VCaP (cell line): ENCODE measurements around the gene SECTM1.
"Not testable (repeated sequence)": the region's sequence is repeated elsewhere in the genome, so short reads cannot be mapped to it uniquely, and the experiment has no call there.

Source experiments
- H3K27ac ChIP-seq: fragments of 450-650 bp; 2 replicates; pipeline ENCODE4 v1.5.1; 2017
- TF ChIP-seq, protein P1 (sequence below): fragments of 450-650 bp; conservative IDR thresholded peaks from 2 replicates; pipeline ENCODE4 v1.5.1; 2017; ENCODE audit warnings: mild to moderate bottlenecking, moderate library complexity

The SECTM1 gene

DNA sequence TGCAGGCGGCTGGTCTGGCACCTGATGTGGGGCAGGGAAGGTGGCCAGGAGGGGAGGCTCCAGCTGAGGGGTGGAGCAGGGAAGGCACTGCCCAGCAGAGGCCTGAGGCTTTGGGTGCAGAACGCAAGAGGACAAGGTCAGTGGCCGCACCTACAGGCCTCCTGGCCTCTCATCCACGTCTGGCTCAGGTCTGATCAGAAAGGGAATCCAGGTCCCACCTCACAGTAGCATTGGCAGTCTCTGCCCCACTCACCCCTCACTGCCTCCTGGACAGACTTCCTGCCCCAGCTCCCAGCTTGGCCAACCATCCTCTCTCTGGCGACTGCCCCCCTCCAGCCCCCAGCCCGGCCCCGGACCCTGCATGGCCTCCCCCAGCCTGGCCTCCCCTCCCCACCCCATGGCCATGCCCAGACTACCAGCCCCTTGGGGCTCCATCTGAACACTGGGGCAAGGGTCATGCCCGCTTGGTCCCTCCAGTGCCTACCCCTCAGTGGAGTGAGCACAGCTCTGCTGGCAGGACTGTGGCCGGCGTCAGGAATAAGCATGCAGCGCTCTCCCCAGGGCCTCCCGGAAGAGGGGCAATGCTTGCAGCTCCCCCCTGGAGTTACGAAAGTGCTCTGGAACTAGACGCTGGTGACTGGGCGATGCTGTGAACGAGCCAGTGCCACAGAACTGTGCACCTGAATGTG is 42.6 kb upstream of the SECTM1 start:
- H3K27ac ChIP-seq, result no peak overlapping the region
- TF ChIP-seq, protein P1, sequence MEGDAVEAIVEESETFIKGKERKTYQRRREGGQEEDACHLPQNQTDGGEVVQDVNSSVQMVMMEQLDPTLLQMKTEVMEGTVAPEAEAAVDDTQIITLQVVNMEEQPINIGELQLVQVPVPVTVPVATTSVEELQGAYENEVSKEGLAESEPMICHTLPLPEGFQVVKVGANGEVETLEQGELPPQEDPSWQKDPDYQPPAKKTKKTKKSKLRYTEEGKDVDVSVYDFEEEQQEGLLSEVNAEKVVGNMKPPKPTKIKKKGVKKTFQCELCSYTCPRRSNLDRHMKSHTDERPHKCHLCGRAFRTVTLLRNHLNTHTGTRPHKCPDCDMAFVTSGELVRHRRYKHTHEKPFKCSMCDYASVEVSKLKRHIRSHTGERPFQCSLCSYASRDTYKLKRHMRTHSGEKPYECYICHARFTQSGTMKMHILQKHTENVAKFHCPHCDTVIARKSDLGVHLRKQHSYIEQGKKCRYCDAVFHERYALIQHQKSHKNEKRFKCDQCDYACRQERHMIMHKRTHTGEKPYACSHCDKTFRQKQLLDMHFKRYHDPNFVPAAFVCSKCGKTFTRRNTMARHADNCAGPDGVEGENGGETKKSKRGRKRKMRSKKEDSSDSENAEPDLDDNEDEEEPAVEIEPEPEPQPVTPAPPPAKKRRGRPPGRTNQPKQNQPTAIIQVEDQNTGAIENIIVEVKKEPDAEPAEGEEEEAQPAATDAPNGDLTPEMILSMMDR, result no peak

DNA sequence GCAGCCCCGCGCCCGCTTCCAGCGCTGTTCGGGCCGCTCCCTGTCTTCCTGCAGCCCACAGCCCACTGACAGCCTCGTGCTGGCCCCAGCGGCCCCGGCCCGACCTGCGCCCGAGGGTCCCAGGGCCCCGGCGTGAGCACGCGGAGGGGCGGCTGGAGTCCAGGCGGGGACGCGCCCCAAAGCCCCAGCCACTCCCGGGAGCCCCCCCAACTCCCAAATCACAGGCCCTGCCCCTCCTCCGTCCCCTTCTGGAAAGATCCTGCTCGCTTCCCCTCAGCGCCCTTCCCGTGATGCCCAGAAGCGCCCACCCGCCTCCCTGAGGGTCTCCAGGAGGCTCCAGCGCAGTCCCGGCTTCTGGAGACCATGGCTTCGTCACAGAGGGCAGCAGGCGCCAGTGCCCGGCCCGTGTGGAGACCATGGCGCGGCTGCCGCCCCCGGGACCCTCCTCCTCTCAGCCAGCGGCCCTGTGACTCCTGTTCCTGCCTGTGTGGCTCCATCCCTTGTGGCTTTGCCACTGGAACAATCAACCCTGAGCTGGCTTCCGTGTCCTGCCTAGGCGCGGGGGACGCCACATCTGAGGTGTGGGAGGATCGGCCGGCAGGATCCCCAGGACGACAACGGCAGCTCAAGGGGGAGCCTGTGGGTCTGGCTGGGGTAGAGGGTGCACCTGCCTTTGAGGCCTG is 41.9 kb upstream of the SECTM1 start:
- H3K27ac ChIP-seq, result no peak overlapping the region
- TF ChIP-seq, protein P1, result no peak

DNA sequence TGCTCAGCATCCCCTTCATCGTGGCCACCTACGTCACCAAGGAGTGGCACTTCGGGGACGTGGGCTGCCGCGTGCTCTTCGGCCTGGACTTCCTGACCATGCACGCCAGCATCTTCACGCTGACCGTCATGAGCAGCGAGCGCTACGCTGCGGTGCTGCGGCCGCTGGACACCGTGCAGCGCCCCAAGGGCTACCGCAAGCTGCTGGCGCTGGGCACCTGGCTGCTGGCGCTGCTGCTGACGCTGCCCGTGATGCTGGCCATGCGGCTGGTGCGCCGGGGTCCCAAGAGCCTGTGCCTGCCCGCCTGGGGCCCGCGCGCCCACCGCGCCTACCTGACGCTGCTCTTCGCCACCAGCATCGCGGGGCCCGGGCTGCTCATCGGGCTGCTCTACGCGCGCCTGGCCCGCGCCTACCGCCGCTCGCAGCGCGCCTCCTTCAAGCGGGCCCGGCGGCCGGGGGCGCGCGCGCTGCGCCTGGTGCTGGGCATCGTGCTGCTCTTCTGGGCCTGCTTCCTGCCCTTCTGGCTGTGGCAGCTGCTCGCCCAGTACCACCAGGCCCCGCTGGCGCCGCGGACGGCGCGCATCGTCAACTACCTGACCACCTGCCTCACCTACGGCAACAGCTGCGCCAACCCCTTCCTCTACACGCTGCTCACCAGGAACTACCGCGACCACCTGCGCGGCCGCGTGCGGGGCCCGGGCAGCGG is 41.2 kb upstream of the SECTM1 start:
- TF ChIP-seq, protein P1, result no peak
- H3K27ac ChIP-seq, result no peak overlapping the region

- H3K27ac ChIP-seq, result no peak overlapping the region
Observed at GRCh38 chr17:82373731-82374625, 40.4 kb upstream of the SECTM1 start.

DNA sequence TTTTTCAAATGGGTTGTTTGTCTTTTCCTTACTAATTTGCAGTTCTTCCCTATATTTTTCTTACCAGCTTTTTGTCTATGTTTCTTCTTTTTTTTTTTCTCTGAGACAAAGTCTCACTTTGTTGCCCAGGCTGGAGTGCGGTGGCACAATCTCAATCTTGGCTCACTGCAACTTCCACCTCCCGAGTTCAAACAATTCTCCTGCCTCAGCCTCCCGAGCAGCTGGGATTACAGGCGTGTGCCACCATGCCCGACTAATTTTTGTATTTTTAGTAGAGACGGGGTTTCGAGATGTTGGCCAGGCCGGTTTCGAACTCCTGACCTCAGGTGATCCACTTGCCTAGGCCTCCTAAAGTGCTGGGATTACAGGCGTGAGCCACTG is 39.5 kb upstream of the SECTM1 start:
- H3K27ac ChIP-seq, result not testable (repeated sequence)

More at GRCh38 chr17:82373731-82374625, 40.4 kb upstream of the SECTM1 start:
- TF ChIP-seq, protein P1, result no peak

- no peak overlapping the region for H3K27ac ChIP-seq
- TF ChIP-seq, protein P1, result no peak
Observed at GRCh38 chr17:82372249-82373071, 38.9 kb upstream of the SECTM1 start.
